H1 (cell line): Measurements from ENCODE around the gene NAT9. TPM values are rescaled to one million over a fixed set of nuclear protein-coding genes. Genes with fewer than 3 reads are reported as not detected.

ENCODE experiments used
- CTCF ChIA-PET: fragments of 300-600 bp; sonication (Branson Sonifier 250); formaldehyde crosslinking; loops from one replicate; lab custom pipeline; 2021; ENCODE audit not compliant: partially characterized antibody; lab: Charles Lee
- POLR2A ChIA-PET: fragments of 300-600 bp; sonication (Branson Sonifier 250); formaldehyde crosslinking; loops from one replicate; lab custom pipeline; 2021; ENCODE audit warnings: inconsistent platforms; ENCODE audit not compliant: partially characterized antibody; lab: Charles Lee
- DNase-seq, 2 experiments: peaks; one replicate each; pipeline versions ENCODE4 v3.0.0 to v3.0.0-alpha.2; 2010 to 2022; ENCODE audit warnings: low spot score in 2 of 2, low read depth in 1 of 2, mixed read lengths in 1 of 2
- FAIRE-seq: peaks from 2 replicates; lab custom pipeline; 2011; peaks lifted over from hg19 to GRCh38; lab: Jason Lieb, UNC
- H2AFZ ChIP-seq: 2 replicates; pipeline ENCODE4 v1.8.1; 2012; ENCODE audit warnings: low read length, inconsistent platforms
- H2AK5ac ChIP-seq: 2 replicates; pipeline ENCODE4 v1.6.1; 2013; ENCODE audit warnings: low read depth, low read length
- H2BK120ac ChIP-seq: replicated peaks from 2 replicates; pipeline ENCODE3; 2013; ENCODE audit warnings: low read depth, low read length, inconsistent platforms
- H2BK12ac ChIP-seq: 2 replicates; pipeline ENCODE4 v1.6.1; 2013; ENCODE audit warnings: low read depth, low read length
- H2BK15ac ChIP-seq: 2 replicates; pipeline ENCODE4 v1.6.1; 2013; ENCODE audit warnings: low read length
- H2BK20ac ChIP-seq: 2 replicates; pipeline ENCODE4 v1.6.1; 2013; ENCODE audit warnings: low read length
- H2BK5ac ChIP-seq: 2 replicates; pipeline ENCODE4 v1.6.1; 2013; ENCODE audit warnings: low read depth, low read length
- H3K14ac ChIP-seq: 2 replicates; pipeline ENCODE4 v1.6.1; 2013; ENCODE audit warnings: inconsistent platforms; ENCODE audit not compliant: insufficient read length
- H3K18ac ChIP-seq: 2 replicates; pipeline ENCODE4 v1.6.1; 2013; ENCODE audit warnings: low read length; ENCODE audit errors: extremely low read depth
- H3K23ac ChIP-seq: 2 replicates; pipeline ENCODE4 v1.6.1; 2013; ENCODE audit warnings: inconsistent platforms; ENCODE audit not compliant: insufficient read length
- H3K23me2 ChIP-seq: 2 replicates; pipeline ENCODE4 v1.6.1; 2013; ENCODE audit warnings: low read depth, low read length
- H3K27ac ChIP-seq: 2 replicates; pipeline ENCODE4 v1.6.1; 2011; ENCODE audit warnings: low read depth, low read length, inconsistent platforms
- H3K27me3 ChIP-seq, 4 experiments: replicated peaks in 1 of 4; 1 replicate in 1 of 4; 2 replicates in 3 of 4; pipeline versions ENCODE4 v1.6.1 to v1.8.1; 2011 to 2013; ENCODE audit warnings: low read length in 3 of 4, mild to moderate bottlenecking in 3 of 4, inconsistent platforms in 2 of 4, mixed read lengths in 2 of 4, moderate library complexity in 1 of 4; ENCODE audit not compliant: control insufficient read depth in 3 of 4, insufficient read depth in 3 of 4; ENCODE audit errors: extremely low read depth in 1 of 4
- H3K36me3 ChIP-seq, 4 experiments: 2 replicates each; pipeline versions ENCODE4 v1.6.1 to v1.8.1; 2011 to 2013; ENCODE audit warnings: mild to moderate bottlenecking in 4 of 4, low read length in 3 of 4, moderate library complexity in 2 of 4, control low read depth in 1 of 4, inconsistent platforms in 1 of 4; ENCODE audit not compliant: insufficient read depth in 4 of 4, control insufficient read depth in 2 of 4
- H3K4ac ChIP-seq: replicated peaks from 2 replicates; pipeline ENCODE3; 2013; ENCODE audit warnings: low read length, low read depth, mixed read lengths, inconsistent platforms; ENCODE audit not compliant: insufficient read length
- H3K4me1 ChIP-seq, 4 experiments: replicated peaks in 1 of 4; 1 replicate in 1 of 4; 2 replicates in 3 of 4; pipeline versions ENCODE4 v1.6.1 to v1.8.1; 2011 to 2013; ENCODE audit warnings: low read length in 3 of 4, inconsistent platforms in 2 of 4, mixed read lengths in 1 of 4; ENCODE audit not compliant: insufficient read depth in 4 of 4, control insufficient read depth in 3 of 4
- H3K4me2 ChIP-seq, 2 experiments: 2 replicates each; pipeline versions ENCODE4 v1.6.1 to v1.8.1; 2011 to 2013; ENCODE audit warnings: low read depth in 2 of 2, low read length in 2 of 2, control low read depth in 1 of 2, inconsistent platforms in 1 of 2, mild to moderate bottlenecking in 1 of 2; ENCODE audit not compliant: insufficient read depth in 1 of 2
- H3K4me3 ChIP-seq, 4 experiments: fragments of 200-600, 300-600 bp in 1 of 4; sonication (generic), shearing (Covaris generic), sonication (Bioruptor Twin) in 1 of 4; 2 replicates each; pipeline versions ENCODE4 v1.5.1 to v1.8.1; 2011 to 2016; ENCODE audit warnings: low read length in 4 of 4, low read depth in 3 of 4, control low read depth in 2 of 4, inconsistent platforms in 2 of 4, mild to moderate bottlenecking in 2 of 4, mixed read lengths in 1 of 4, moderate library complexity in 1 of 4; ENCODE audit not compliant: insufficient read depth in 2 of 4; ENCODE audit errors: extremely low read depth in 1 of 4
- H3K56ac ChIP-seq: replicated peaks from 2 replicates; pipeline ENCODE3; 2013; ENCODE audit warnings: low read depth, mild to moderate bottlenecking, mixed read lengths, low read length, inconsistent platforms; ENCODE audit not compliant: insufficient read length
- H3K79me1 ChIP-seq: 2 replicates; pipeline ENCODE4 v1.6.1; 2013; ENCODE audit warnings: low read depth, low read length, control low read depth
- H3K79me2 ChIP-seq, 2 experiments: 2 replicates each; pipeline versions ENCODE4 v1.6.1 to v1.8.1; 2012 to 2013; ENCODE audit warnings: low read length in 2 of 2, mild to moderate bottlenecking in 2 of 2, inconsistent platforms in 1 of 2; ENCODE audit not compliant: insufficient read depth in 2 of 2, control insufficient read depth in 1 of 2
- H3K9ac ChIP-seq, 4 experiments: replicated peaks in 1 of 4; 1 replicate in 1 of 4; 2 replicates in 3 of 4; pipeline versions ENCODE4 v1.6.1 to v1.8.1; 2011 to 2013; ENCODE audit warnings: low read depth in 3 of 4, low read length in 3 of 4, control low read depth in 2 of 4, mild to moderate bottlenecking in 2 of 4, moderate library complexity in 2 of 4, inconsistent platforms in 1 of 4; ENCODE audit errors: extremely low read depth in 1 of 4
- H3K9me3 ChIP-seq, 2 experiments: 2 replicates each; pipeline versions ENCODE4 v1.6.1 to v1.8.1; 2012 to 2013; ENCODE audit warnings: mild to moderate bottlenecking in 2 of 2, moderate library complexity in 2 of 2, control low read depth in 1 of 2, inconsistent platforms in 1 of 2, low read depth in 1 of 2, low read length in 1 of 2, mixed read lengths in 1 of 2; ENCODE audit not compliant: insufficient read depth in 2 of 2
- H4K20me1 ChIP-seq, 2 experiments: replicated peaks in 1 of 2; 2 replicates each; pipeline versions ENCODE3 to v1.8.1; 2011 to 2013; ENCODE audit warnings: inconsistent platforms in 2 of 2, low read length in 2 of 2, mild to moderate bottlenecking in 1 of 2; ENCODE audit not compliant: insufficient read depth in 2 of 2, control insufficient read depth in 1 of 2
- H4K5ac ChIP-seq: 2 replicates; pipeline ENCODE4 v1.6.1; 2013; ENCODE audit warnings: low read length, low read depth, mixed read lengths, inconsistent platforms; ENCODE audit not compliant: insufficient read length
- H4K8ac ChIP-seq: 2 replicates; pipeline ENCODE4 v1.8.0; 2013; ENCODE audit warnings: mild to moderate bottlenecking, moderate library complexity, low read length, inconsistent platforms; ENCODE audit not compliant: insufficient read depth; ENCODE audit errors: extremely low read depth
- H4K91ac ChIP-seq: replicated peaks from 2 replicates; pipeline ENCODE3; 2013; ENCODE audit warnings: low read length, mixed read lengths, inconsistent platforms; ENCODE audit not compliant: insufficient read length
- BACH1 ChIP-seq: IDR thresholded peaks from 2 replicates; pipeline ENCODE4 v1.6.1; 2012; ENCODE audit warnings: low read length, improper control_type of control experiment
- CHD1 ChIP-seq: IDR thresholded peaks from 2 replicates; pipeline ENCODE4 v1.6.1; 2012; ENCODE audit warnings: low read depth, low read length, improper control_type of control experiment
- EP300 ChIP-seq, 2 experiments: IDR thresholded peaks; 1 replicate in 1 of 2; 2 replicates in 1 of 2; pipeline ENCODE4 v1.6.1; 2011 to 2012; ENCODE audit warnings: low read depth in 2 of 2, low read length in 2 of 2, mild to moderate bottlenecking in 2 of 2, borderline replicate concordance in 1 of 2, inconsistent platforms in 1 of 2, moderate library complexity in 1 of 2
- JUND ChIP-seq: IDR thresholded peaks from 2 replicates; pipeline ENCODE4 v1.6.1; 2011; ENCODE audit warnings: mild to moderate bottlenecking, improper control_type of control experiment, low read length
- SP2 ChIP-seq: IDR thresholded peaks from 2 replicates; pipeline ENCODE4 v1.6.1; 2012; ENCODE audit warnings: mild to moderate bottlenecking, low read length, inconsistent platforms
- SP4 ChIP-seq: IDR thresholded peaks from 2 replicates; pipeline ENCODE4 v1.6.1; 2012; ENCODE audit warnings: low read length, inconsistent platforms
- SUZ12 ChIP-seq: fragments of 200-600 bp; sonication (generic); IDR thresholded peaks from 2 replicates; pipeline ENCODE4 v1.6.1; 2012; ENCODE audit warnings: mild to moderate bottlenecking, inconsistent platforms, low read length, moderate library complexity, mixed read lengths
- TAF1 ChIP-seq: IDR thresholded peaks from 2 replicates; pipeline ENCODE4 v1.6.1; 2011; ENCODE audit warnings: mild to moderate bottlenecking, low read depth, low read length
- TAF7 ChIP-seq: optimal IDR thresholded peaks from 2 replicates; pipeline ENCODE3; 2011; ENCODE audit warnings: low read depth, mild to moderate bottlenecking, inconsistent platforms, low read length, moderate library complexity, borderline replicate concordance
- WGBS, 2 experiments: shearing (Covaris generic) in 1 of 2; methylation state at CpG; one replicate each; pipeline versions ENCODE4 v1.1.6 to v1.1.7; 2013 to 2015; ENCODE audit warnings: low lambda C conversion rate in 2 of 2, mixed read lengths in 2 of 2, inconsistent platforms in 1 of 2, low coverage in 1 of 2, missing lambda C conversion rate in 1 of 2; ENCODE audit not compliant: insufficient replicate concordance in 2 of 2, insufficient coverage in 1 of 2, insufficient read length in 1 of 2; ENCODE audit errors: extremely low coverage in 1 of 2, missing lambda C conversion rate in 1 of 2; 5-methylcytosine and 5-hydroxymethylcytosine counted together
- polyA plus RNA-seq, 7 experiments: library from polyadenylated mRNA; depleted of rRNA in 3 of 7; stranded (reverse) in 5 of 7; unstranded in 2 of 7; fragments of >200 nt in 5 of 7; fragments of 200-250 nt in 2 of 7; gene quantifications; 1 replicate in 5 of 7; 2 replicates in 1 of 7; 4 replicates in 1 of 7; pipeline versions ENCODE4 v1.2.1 to v1.2.3, GENCODE V29; 2011 to 2013; ENCODE audit warnings: missing spikeins in 2 of 7, mixed read lengths in 2 of 7
- total RNA-seq: library from RNA; stranded (reverse); fragmentation: NEBNext Ultra II Directional; extraction: Animal tissue kit (Norgen Biotek cat#: 25700); gene quantifications from 2 replicates; pipeline ENCODE4 v1.2.1, GENCODE V29; 2021

Gene NAT9
- total and polyA plus RNA-seq, 2 of the 8 experiments (the other 6 are each of a cell fraction or from before 2014, with no cell fraction given), result 32.3 to 42.7 TPM

GRCh38 chr17:74771319-74771914 is 4.7 kb downstream of the NAT9 start:
- Histone ChIP-seq H2BK15ac (no peak overlapping the region), H2BK120ac (no peak overlapping the region), H3K36me3 (peaks cover 2 to 40% (median 19%) of the 10 kb centered on the region in 4 experiments; a peak in 6 of 8 replicates), H3K27ac (no peak overlapping the region; the same call in 1 of the 2 replicates), H3K14ac (no peak overlapping the region), H4K5ac (no peak overlapping the region), H2AK5ac (no peak overlapping the region), H3K18ac (no peak overlapping the region), H2BK12ac (no peak overlapping the region), H2BK20ac (no peak overlapping the region), H3K4me2 (no peak overlapping the region), H3K9ac (no peak overlapping the region), H3K56ac (no peak overlapping the region), H3K27me3 (no peaks in the 10 kb centered on the region), H2AFZ (no peak overlapping the region), H4K91ac (no peak overlapping the region), H3K79me1 (0 out of 2 replicates have a peak, but pooled peaks cover 4% of the 10 kb centered on the region), H2BK5ac (no peak overlapping the region), H3K4me3 (no peak overlapping the region), H3K4me1 (peaks cover 0 to 2% (median under 1%) of the 10 kb centered on the region in 4 experiments; a peak in 3 of 7 replicates), H3K79me2 (peaks cover 0 to 8% of the 10 kb centered on the region in 2 experiments; a peak in 1 of 4 replicates), H3K23me2 (peaks cover 4% of the 10 kb centered on the region), H3K4ac (no peak overlapping the region), H4K20me1 (peaks cover 7 to 10% of the 10 kb centered on the region in 2 experiments), H4K8ac (no peak overlapping the region), H3K9me3 (no peaks in the 10 kb centered on the region), H3K23ac (no peak overlapping the region)
- ChIA-PET CTCF (interaction anchor here (0.7 to 99.6 kb wide), 19 partner anchors 8 to 392 kb away, joined by 3 to 2981 read pairs (median 8); partner anchors contain the start of genes FDXR, GRIN2C, NHERF1 and RAB37), POLR2A (interaction anchor here (0.9 to 3.8 kb wide), 7 partner anchors 11 to 91 kb away, joined by 3 to 44 read pairs (median 10); partner anchors contain the start of gene RAB37)
- FAIRE-seq, result no peak
- TF ChIP-seq EP300 (IDR thresholded peaks at IDR 0.05; ENCODE audit: borderline replicate concordance in 1 of 2, low read depth in 2 of 2, low read length in 2 of 2), result no peak
- TF ChIP-seq TAF1, result no peak
- no peak for TF ChIP-seq BACH1
- TF ChIP-seq SP2, result no peak
- TF ChIP-seq SP4, result no peak
- TF ChIP-seq JUND, result no peak
- TF ChIP-seq CHD1, result no peak
- no peak for TF ChIP-seq SUZ12
- no peak for TF ChIP-seq TAF7
- DNase-seq, result no peak
- 91% methylated on average over 9 of the region's 9 CpGs; no CpG with 5 or more reads in 1 of the 2 experiments for WGBS, 2 experiments
